Right ventricle myocardium superior (tissue), 1 donor: ENCODE results near the gene NYAP2. TPM values are rescaled to one million over a fixed set of nuclear protein-coding genes. Genes with fewer than 3 reads are reported as not detected.

Experiments
- ATAC-seq: fragments of 200-7000 bp; cut with Tn5 transposase; one replicate; pipeline ENCODE4 v1.9.1; 2020; ENCODE audit warnings: mild to moderate bottlenecking; ENCODE audit not compliant: poor library complexity
- DNase-seq: peaks from one replicate; pipeline ENCODE4 v3.0.0-alpha.2; 2020
- intact Hi-C: fragments of 100-400 bp; cut with DNase I; formaldehyde crosslinking; loops from one replicate; pipeline ENCODE4 v1.11.2; 2022
- total RNA-seq: library from RNA; stranded (reverse); fragmentation: NEBNext Ultra II Directional; extraction: Animal tissue kit (Norgen Biotek cat#: 25700); gene quantifications from one replicate; pipeline ENCODE4 v1.2.1, GENCODE V29; 2021
- donor health status: DM: no; HTN: yes; CAD: no; lungs with severe emphysema.

Gene NYAP2
- total RNA-seq, 1 donor from 2014 or later, result not detected

- intact Hi-C loops, result loop anchor here (10.0 kb wide), 1 partner anchor 1144 kb away; no protein-coding TSS in a partner anchor
These were observed 261.0 kb downstream of the NYAP2 start for GRCh38 chr2:225660262-225661131.

GRCh38 chr2:225662101-225662500 lies 262.6 kb downstream of the NYAP2 start:
- DNase-seq (no peak), ATAC-seq (no peak)
- intact Hi-C loops, result loop anchor here (10.0 kb wide), 1 partner anchor 1143 kb away; no protein-coding TSS in a partner anchor

More at GRCh38 chr2:225660262-225661131, 261.0 kb downstream of the NYAP2 start:
- DNase-seq (peak; percentile 84), ATAC-seq (peak; percentile 86)

- ATAC-seq (no peak), DNase-seq (no peak)
- intact Hi-C loops, result loop anchor here (10.0 kb wide), 1 partner anchor 1137 kb away; no protein-coding TSS in a partner anchor
These were observed 267.9 kb downstream of the NYAP2 start for GRCh38 chr2:225667445-225667844.

- intact Hi-C loops, result loop anchor here (10.0 kb wide), 1 partner anchor 1136 kb away; no protein-coding TSS in a partner anchor
- ATAC-seq, result peak; percentile 73
These were observed 269.2 kb downstream of the NYAP2 start for GRCh38 chr2:225668606-225669266.

GRCh38 chr2:225670111-225670974 lies 270.8 kb downstream of the NYAP2 start:
- intact Hi-C loops, result loop anchor here (5.0 kb wide), 2 partner anchors 1317 to 1437 kb away; no protein-coding TSS in a partner anchor
- DNase-seq (no peak), ATAC-seq (no peak)

More at GRCh38 chr2:225668606-225669266, 269.2 kb downstream of the NYAP2 start:
- no peak for DNase-seq

GRCh38 chr2:225678792-225679191 lies 279.3 kb downstream of the NYAP2 start:
- intact Hi-C loops, result no loop called here
- DNase-seq, result no peak
- no peak for ATAC-seq

- DNase-seq (no peak), ATAC-seq (no peak)
- intact Hi-C loops, result no loop called here
These were observed 283.7 kb downstream of the NYAP2 start for GRCh38 chr2:225683258-225683657.

GRCh38 chr2:225690153-225690552 lies 290.6 kb downstream of the NYAP2 start:
- ATAC-seq (no peak), DNase-seq (no peak)
- intact Hi-C loops, result no loop called here

GRCh38 chr2:225691711-225692110 lies 292.2 kb downstream of the NYAP2 start:
- intact Hi-C loops, result no loop called here
- no peak for DNase-seq

GRCh38 chr2:225693259-225693658 lies 293.7 kb downstream of the NYAP2 start:
- intact Hi-C loops, result no loop called here
- ATAC-seq (no peak), DNase-seq (no peak)

More at GRCh38 chr2:225691711-225692110, 292.2 kb downstream of the NYAP2 start:
- no peak for ATAC-seq

- intact Hi-C loops, result no loop called here
- no peak for ATAC-seq
- DNase-seq, result no peak
These were observed 295.2 kb downstream of the NYAP2 start for GRCh38 chr2:225694664-225695063.

GRCh38 chr2:225697936-225698335 lies 298.4 kb downstream of the NYAP2 start:
- no peak for DNase-seq
- intact Hi-C loops, result no loop called here
- ATAC-seq, result no peak
